GM19351 (cell line): Measurements from ENCODE around the gene CLHC1.
"Not testable (repeated sequence)": the region's sequence is repeated elsewhere in the genome, so short reads cannot be mapped to it uniquely, and the experiment has no call there.

Source experiments
- ATAC-seq: cut with Tn5 transposase; IDR thresholded peaks from one replicate; pipeline ENCODE4 v1.9.1; 2021; ENCODE audit warnings: mild to moderate bottlenecking, moderate library complexity; ENCODE audit not compliant: unreplicated experiment

The CLHC1 gene

GRCh38 chr2:55137024-55137958 is 94.8 kb downstream of the CLHC1 start:
- no peak for ATAC-seq

- ATAC-seq, result no peak
Observed at GRCh38 chr2:55136138-55136541, 96.0 kb downstream of the CLHC1 start.

- ATAC-seq, result no peak
Observed at GRCh38 chr2:55135491-55135890, 96.6 kb downstream of the CLHC1 start.

- no peak for ATAC-seq
Observed at GRCh38 chr2:55134316-55134706, 97.8 kb downstream of the CLHC1 start.

- peak; percentile 80 for ATAC-seq
Observed at GRCh38 chr2:55133467-55134315, 98.4 kb downstream of the CLHC1 start.

DNA sequence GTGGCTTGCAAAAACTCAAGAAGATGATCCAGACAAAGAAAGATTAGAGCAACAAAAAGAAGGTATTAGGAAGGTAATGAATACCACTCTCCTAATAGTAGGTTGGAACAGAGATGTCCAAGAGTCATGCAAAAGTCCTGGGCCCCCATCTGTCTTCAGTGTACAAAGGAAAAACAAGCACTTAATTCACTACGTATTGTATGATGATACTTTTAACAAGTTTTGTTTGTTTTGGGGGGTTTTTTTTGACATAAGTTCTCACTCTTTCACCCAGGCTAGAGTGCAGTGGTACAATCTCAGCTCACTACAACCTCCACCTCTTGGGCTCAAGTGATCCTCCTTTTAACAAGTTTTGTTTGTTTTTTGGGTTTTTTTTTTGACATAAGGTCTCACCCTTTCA is 101.2 kb downstream of the CLHC1 start:
- no peak for ATAC-seq

DNA sequence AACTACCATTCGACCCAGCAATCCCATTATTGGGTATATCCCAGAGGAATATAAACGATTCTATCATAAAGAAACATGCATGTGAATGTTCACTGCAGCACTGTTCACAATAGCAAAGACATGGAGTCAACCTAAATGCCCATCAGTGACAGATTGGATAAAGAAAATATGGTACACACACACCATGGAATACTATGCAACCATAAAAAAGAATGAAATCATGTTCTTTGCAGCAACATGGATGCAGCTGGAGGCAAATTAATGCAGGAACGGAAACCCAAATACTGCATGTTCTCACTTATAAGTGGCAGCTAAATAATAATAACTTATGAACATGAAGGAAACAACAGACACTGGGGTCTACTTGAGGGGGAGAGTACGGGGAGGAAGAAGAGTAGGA is 105.5 kb downstream of the CLHC1 start:
- ATAC-seq, result not testable (repeated sequence)
